ENCODE measurements around the gene GBA3. TPM values are rescaled to one million over a fixed set of nuclear protein-coding genes. Genes with fewer than 3 reads are reported as not detected.

Gene GBA3
- total RNA-seq, 1 experiment from 2014 or later: not detected

DNA sequence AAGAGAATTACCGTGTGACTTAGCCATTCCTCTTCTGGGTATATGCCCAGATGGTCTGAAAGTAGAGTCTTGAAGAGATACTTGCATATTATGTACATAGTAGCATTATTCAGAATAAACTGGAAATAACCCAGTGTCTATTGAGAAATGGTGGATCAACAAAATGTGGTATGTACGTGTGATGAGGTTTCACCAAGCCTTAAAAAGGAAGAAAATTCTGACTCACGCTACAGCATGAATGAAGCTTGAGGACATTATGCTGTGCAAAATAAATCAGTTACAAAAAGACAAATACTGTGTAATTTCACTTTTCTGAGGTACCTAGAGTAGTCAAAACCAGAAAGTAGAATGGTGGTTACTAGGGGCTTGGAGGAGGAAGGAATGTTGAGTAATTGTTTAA, 37.3 kb downstream of the GBA3 start:
- CTCF ChIA-PET: no interaction called here
- BruUV-seq (replicated peaks): no TSS peak
- RAD21 ChIA-PET (ENCODE audit: low non-redundant PET in 1 of 2, low total read pairs in 2 of 2, uncharacterized antibody in 2 of 2, unreplicated experiment in 2 of 2): no interaction called here
- Histone ChIP-seq H3K9ac (ENCODE audit: low read length) (no peak overlapping the region), H3K36me3 (ENCODE audit: control insufficient read depth in 1 of 2, insufficient read depth in 2 of 2, low read length in 2 of 2) (no peaks in the 10 kb centered on the region), H4K20me1 (ENCODE audit: insufficient read depth) (no peaks in the 10 kb centered on the region), H3K9me2 (ENCODE audit: insufficient read depth) (no peaks in the 10 kb centered on the region), H3K79me2 (ENCODE audit: insufficient read depth, low read length) (no peaks in the 10 kb centered on the region), H3K4me3 (replicated peaks in 1 of 2; ENCODE audit: low read depth in 1 of 2, low read length in 2 of 2) (no peak overlapping the region), H3K27me3 (ENCODE audit: insufficient read depth, low read length) (0 out of 2 replicates have a peak, but pooled peaks cover 3% of the 10 kb centered on the region), H3K27ac (ENCODE audit: low read depth, low read length) (no peak overlapping the region), H3K9me3 (ENCODE audit: control insufficient read depth in 1 of 2, insufficient read depth in 1 of 2, low read depth in 1 of 2, low read length in 2 of 2) (no peaks in the 10 kb centered on the region), H2AFZ (ENCODE audit: low read depth, low read length, poor library complexity, severe bottlenecking) (no peak overlapping the region), H3K4me2 (ENCODE audit: low read length) (no peak overlapping the region), H3K4me1 (ENCODE audit: control insufficient read depth in 1 of 2, insufficient read depth in 2 of 2, low read length in 2 of 2) (no peaks in the 10 kb centered on the region)
- intact Hi-C loops (cut with micrococcal nuclease): no loop called here
- TF ChIP-seq EGR1 (IDR thresholded peaks at IDR 0.05; ENCODE audit: low read depth) (no peak), SIN3A (IDR thresholded peaks at IDR 0.05; ENCODE audit: low read depth) (no peak), ELF1 (IDR thresholded peaks at IDR 0.05; ENCODE audit: borderline replicate concordance, low read depth) (no peak), EZH2phosphoT487 (IDR thresholded peaks at IDR 0.05; ENCODE audit: borderline replicate concordance) (no peak), EZH2 (IDR thresholded peaks at IDR 0.05) (no peak), FOSL1 (IDR thresholded peaks at IDR 0.05; ENCODE audit: low read depth) (no peak), ZNF274 (IDR thresholded peaks at IDR 0.05; ENCODE audit: low read depth, low read length) (no peak), ZFX (IDR thresholded peaks at IDR 0.05) (no peak)
- TF ChIP-seq, protein P1, sequence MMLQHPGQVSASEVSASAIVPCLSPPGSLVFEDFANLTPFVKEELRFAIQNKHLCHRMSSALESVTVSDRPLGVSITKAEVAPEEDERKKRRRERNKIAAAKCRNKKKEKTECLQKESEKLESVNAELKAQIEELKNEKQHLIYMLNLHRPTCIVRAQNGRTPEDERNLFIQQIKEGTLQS (IDR thresholded peaks at IDR 0.05): no peak
- TF ChIP-seq, protein P2, sequence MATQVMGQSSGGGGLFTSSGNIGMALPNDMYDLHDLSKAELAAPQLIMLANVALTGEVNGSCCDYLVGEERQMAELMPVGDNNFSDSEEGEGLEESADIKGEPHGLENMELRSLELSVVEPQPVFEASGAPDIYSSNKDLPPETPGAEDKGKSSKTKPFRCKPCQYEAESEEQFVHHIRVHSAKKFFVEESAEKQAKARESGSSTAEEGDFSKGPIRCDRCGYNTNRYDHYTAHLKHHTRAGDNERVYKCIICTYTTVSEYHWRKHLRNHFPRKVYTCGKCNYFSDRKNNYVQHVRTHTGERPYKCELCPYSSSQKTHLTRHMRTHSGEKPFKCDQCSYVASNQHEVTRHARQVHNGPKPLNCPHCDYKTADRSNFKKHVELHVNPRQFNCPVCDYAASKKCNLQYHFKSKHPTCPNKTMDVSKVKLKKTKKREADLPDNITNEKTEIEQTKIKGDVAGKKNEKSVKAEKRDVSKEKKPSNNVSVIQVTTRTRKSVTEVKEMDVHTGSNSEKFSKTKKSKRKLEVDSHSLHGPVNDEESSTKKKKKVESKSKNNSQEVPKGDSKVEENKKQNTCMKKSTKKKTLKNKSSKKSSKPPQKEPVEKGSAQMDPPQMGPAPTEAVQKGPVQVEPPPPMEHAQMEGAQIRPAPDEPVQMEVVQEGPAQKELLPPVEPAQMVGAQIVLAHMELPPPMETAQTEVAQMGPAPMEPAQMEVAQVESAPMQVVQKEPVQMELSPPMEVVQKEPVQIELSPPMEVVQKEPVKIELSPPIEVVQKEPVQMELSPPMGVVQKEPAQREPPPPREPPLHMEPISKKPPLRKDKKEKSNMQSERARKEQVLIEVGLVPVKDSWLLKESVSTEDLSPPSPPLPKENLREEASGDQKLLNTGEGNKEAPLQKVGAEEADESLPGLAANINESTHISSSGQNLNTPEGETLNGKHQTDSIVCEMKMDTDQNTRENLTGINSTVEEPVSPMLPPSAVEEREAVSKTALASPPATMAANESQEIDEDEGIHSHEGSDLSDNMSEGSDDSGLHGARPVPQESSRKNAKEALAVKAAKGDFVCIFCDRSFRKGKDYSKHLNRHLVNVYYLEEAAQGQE (IDR thresholded peaks at IDR 0.05; ENCODE audit: low read depth): no peak
- TF ChIP-seq, protein P3, sequence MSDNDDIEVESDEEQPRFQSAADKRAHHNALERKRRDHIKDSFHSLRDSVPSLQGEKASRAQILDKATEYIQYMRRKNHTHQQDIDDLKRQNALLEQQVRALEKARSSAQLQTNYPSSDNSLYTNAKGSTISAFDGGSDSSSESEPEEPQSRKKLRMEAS (IDR thresholded peaks at IDR 0.05): no peak
- TF ChIP-seq, protein P4, sequence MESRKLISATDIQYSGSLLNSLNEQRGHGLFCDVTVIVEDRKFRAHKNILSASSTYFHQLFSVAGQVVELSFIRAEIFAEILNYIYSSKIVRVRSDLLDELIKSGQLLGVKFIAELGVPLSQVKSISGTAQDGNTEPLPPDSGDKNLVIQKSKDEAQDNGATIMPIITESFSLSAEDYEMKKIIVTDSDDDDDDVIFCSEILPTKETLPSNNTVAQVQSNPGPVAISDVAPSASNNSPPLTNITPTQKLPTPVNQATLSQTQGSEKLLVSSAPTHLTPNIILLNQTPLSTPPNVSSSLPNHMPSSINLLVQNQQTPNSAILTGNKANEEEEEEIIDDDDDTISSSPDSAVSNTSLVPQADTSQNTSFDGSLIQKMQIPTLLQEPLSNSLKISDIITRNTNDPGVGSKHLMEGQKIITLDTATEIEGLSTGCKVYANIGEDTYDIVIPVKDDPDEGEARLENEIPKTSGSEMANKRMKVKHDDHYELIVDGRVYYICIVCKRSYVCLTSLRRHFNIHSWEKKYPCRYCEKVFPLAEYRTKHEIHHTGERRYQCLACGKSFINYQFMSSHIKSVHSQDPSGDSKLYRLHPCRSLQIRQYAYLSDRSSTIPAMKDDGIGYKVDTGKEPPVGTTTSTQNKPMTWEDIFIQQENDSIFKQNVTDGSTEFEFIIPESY (IDR thresholded peaks at IDR 0.05; ENCODE audit: extremely low read depth, insufficient replicate concordance, low read length): no peak
- POLR2A ChIA-PET: no interaction called here
- ATAC-seq: no peak
- no peak for DNase-seq (ENCODE audit: low read depth, low spot score)
